Peyer's patch (tissue), 4 donors: Measurements from ENCODE around the gene DRC3.

Source experiments
- POLR2A ChIP-seq, 2 donors: fragments of 450-650 bp; IDR thresholded peaks; one replicate each; pipeline ENCODE4 v1.5.1; 2017; ENCODE audit warnings: antibody characterized with exemption in 2 of 2, mild to moderate bottlenecking in 2 of 2, moderate library complexity in 2 of 2
- TF ChIP-seq, protein P1 (sequence below), 6 experiments: fragments of 450-650 bp in 4 of 6; fragments of 200-600 bp in 2 of 6; sonication (generic) in 1 of 6; IDR thresholded peaks; one replicate each; pipeline ENCODE4 v1.5.1; 2017 to 2019; ENCODE audit warnings: antibody characterized with exemption in 6 of 6, mild to moderate bottlenecking in 3 of 6, moderate library complexity in 1 of 6

DNA sequence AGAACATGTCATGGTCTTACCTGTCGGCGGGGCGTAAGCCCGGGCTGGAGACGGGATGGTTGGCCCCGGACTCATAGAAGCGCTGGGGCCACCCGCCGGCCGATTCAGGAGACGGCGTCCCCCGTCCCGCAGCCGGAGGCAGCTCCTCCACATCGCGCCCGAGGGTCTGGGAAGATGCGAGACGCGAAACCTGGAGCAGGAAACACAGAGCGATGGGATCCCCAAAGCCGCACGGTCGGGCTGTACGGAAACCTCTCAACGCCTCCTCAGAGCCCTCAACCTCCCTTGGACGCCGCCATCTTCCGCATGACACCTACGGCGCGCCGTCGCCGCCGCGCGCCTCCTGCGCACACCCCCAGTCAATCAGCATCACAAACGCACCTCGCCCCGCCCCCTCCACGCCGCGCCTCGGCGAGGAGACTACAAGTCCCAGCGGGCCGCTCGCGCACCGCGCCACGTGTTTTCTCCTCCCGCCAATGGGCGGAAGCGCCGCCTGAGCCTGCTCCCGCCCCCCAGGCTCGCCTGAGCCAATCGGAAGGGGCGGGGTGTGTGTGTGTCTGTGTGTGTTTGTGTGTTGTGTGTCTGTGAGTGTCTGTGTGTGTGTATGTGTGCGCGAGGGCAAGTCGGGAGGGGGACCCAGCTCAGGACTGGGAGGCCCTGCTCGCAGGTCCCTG, 66.3 kb downstream of the DRC3 start, which contains the start of the genes ATPAF2 and GID4:
- TF ChIP-seq, protein P1, sequence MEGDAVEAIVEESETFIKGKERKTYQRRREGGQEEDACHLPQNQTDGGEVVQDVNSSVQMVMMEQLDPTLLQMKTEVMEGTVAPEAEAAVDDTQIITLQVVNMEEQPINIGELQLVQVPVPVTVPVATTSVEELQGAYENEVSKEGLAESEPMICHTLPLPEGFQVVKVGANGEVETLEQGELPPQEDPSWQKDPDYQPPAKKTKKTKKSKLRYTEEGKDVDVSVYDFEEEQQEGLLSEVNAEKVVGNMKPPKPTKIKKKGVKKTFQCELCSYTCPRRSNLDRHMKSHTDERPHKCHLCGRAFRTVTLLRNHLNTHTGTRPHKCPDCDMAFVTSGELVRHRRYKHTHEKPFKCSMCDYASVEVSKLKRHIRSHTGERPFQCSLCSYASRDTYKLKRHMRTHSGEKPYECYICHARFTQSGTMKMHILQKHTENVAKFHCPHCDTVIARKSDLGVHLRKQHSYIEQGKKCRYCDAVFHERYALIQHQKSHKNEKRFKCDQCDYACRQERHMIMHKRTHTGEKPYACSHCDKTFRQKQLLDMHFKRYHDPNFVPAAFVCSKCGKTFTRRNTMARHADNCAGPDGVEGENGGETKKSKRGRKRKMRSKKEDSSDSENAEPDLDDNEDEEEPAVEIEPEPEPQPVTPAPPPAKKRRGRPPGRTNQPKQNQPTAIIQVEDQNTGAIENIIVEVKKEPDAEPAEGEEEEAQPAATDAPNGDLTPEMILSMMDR (IDR thresholded peaks at IDR 0.05) = peak in 3 of 6 experiments; percentile 14 to 20 (median 14)
- TF ChIP-seq POLR2A (IDR thresholded peaks at IDR 0.05) = peak in 1 of 2 donors; percentile 47
